NCI-H2227 treated with DMSO at 0.1 percent for 48 hours (cell line): ENCODE results near the gene LRMDA.

Experiments
- DNase-seq: peaks from one replicate; lab custom pipeline; 2025; lab: John Stamatoyannopoulos, UW

LRMDA gene

GRCh38 chr10:76398043-76398710 is 966.8 kb downstream of the LRMDA start:
- DNase-seq: no peak

GRCh38 chr10:76399226-76399625 is 967.8 kb downstream of the LRMDA start:
- no peak for DNase-seq

- no peak for DNase-seq
These were observed 969.6 kb downstream of the LRMDA start for GRCh38 chr10:76401006-76401405.

GRCh38 chr10:76403912-76404311 is 972.5 kb downstream of the LRMDA start:
- DNase-seq: no peak

- no peak for DNase-seq
These were observed 973.1 kb downstream of the LRMDA start for GRCh38 chr10:76404531-76404930.

GRCh38 chr10:76405922-76406321 is 974.5 kb downstream of the LRMDA start:
- no peak for DNase-seq

- no peak for DNase-seq
These were observed 977.2 kb downstream of the LRMDA start for GRCh38 chr10:76408646-76409045.

- DNase-seq: no peak
These were observed 980.5 kb downstream of the LRMDA start for GRCh38 chr10:76411729-76412435.

GRCh38 chr10:76415554-76415953 is 984.1 kb downstream of the LRMDA start:
- DNase-seq: no peak

- no peak for DNase-seq
These were observed 985.2 kb downstream of the LRMDA start for GRCh38 chr10:76416642-76417041.

- no peak for DNase-seq
These were observed 989.3 kb downstream of the LRMDA start for GRCh38 chr10:76420725-76421124.

- no peak for DNase-seq
These were observed 991.3 kb downstream of the LRMDA start for GRCh38 chr10:76422769-76423168.

- DNase-seq: peak; percentile 71
These were observed 997.3 kb downstream of the LRMDA start for GRCh38 chr10:76428551-76429367.

- DNase-seq: peak; percentile 47
These were observed 998.1 kb downstream of the LRMDA start for GRCh38 chr10:76429368-76430060.

GRCh38 chr10:76430061-76430645 is 998.7 kb downstream of the LRMDA start:
- DNase-seq: peak; percentile 36

GRCh38 chr10:76432016-76433012 is 1000.9 kb downstream of the LRMDA start:
- DNase-seq: no peak

GRCh38 chr10:76433161-76434005 is 1002.0 kb downstream of the LRMDA start:
- DNase-seq: peak; percentile 75

- DNase-seq: no peak
These were observed 1003.7 kb downstream of the LRMDA start for GRCh38 chr10:76435157-76435556.

GRCh38 chr10:76436401-76436811 is 1005.0 kb downstream of the LRMDA start:
- DNase-seq: no peak

GRCh38 chr10:76436981-76437380 is 1005.6 kb downstream of the LRMDA start:
- no peak for DNase-seq
